Activated CD4-positive, alpha-beta T cell treated with anti-CD3 and anti-CD28 coated beads for 1 hour (primary cell): ENCODE measurements around the gene MAFG.

Experiments
- DNase-seq: peaks from one replicate; pipeline ENCODE4 v3.0.0-alpha.2; 2020

The MAFG gene

DNA sequence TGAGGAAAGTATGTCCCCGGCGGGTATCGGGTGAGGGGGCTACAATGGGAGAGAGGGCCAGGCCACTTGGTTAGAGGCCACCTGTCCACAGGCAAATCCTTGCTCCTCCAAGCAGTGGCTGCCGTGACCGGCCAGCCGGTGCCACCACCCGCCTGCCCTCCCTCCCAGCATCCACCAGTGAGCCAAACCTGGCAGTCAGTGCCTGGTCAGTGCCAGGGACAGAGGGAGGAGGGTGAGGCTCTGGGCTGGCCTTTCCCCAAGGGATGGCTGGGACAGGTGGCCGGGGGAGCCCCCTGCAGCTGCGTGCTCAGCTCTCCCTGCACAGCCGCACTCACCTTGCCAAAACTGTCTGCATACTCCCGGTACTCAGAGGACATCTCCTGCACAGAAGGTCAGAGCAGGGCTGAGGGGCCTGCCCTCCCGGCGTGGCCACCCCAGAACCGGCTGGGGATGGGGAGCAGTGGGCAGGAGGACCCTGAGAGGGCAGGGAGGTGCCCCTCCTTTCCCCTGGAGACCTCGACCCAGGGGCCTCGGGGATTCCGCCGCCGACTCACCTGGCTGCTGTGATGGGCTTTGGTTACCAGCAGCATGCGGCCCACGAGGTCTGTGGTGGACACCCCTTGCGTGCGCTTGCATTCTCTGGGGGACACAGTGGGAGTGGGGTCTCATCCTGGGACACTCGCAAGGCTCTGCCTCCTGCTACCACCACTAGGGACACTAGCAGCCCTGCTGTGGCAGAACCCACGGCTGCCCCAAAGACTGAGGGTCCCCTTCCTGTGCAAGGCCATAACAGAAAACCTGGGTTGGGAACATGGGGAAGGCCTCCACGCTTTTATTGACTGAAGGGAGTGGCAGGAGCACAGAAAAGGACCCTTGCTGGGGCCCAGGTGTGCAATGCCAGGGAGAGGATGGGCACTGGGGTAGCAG, 20.1 kb downstream of the MAFG start:
- DNase-seq, result no peak

DNA sequence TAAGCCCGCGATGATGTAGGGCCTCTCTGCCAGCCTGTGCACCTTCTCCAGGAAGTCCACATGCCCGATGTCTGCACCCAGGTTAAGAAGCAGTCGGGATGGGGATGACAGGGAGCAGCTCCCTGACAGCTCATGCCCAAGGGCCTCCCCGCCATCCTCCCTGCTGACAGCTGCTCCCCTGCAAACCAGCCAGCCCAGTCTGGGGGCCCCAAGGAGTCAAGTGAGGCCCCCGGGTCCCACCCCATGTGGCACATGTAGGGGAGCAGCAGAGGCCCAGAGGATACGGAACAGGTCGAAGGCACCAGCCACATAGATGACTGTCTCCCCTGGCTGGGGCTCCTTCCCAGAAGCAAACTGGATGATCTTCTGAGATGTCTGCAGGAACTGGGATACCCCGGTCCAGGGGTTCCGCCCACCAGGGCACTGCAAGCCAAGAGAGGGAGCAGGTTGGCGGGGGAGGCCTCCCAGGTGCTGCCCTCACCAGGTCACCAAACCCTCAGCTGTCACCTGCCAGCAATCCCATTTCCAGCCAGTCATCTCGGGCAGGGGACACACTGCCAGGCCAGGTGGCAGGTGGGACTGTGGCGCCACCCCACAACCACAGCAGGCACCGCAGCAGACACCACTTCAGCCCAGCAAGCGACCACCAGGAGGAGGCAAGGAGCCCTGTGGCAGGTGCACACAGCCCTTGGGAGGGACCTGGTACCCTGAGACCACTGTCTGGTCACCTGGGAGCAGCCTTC, 20.9 kb downstream of the MAFG start:
- DNase-seq, result no peak

DNA sequence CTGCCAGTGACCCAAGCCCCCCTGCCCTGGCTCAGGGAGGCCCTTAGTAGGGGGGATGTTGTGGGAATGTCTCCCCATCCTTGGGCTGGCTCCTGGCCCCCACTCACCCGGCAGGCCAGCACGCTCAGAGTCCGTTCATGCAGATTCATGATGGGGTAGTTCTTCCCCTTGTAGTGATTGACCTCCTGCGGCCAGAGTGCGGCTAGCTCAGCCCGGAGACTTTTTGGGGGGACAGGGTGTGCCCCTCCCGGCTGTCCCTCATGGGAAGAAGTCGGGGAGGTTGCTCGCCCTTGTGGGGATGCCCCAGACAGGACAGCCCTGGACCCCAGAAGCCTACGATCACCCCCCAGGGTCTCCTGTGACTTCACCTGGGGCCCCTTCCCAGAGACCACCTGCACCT, 21.5 kb downstream of the MAFG start:
- no peak for DNase-seq

DNA sequence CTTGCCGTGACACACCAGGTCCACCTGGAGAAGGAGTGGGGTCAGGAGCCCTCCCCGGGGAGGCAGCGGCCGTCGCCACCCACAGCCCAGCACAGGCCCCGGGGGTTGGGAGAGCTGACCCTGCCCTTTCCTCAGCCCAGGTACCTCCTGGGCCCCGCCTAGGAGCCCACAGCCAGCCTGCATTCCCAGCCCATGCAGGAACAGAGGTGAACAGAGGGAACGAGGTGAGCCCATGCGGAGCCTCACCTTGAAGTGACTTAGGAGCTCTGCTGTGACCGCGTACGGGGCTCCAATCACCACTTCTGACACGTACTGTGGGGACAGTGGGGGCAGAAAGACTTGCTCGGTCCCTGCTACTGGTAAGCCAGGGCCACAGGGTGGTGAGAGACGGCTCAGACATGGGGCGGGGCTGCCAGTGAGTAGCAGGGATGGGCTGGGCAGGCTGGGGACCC, 22.1 kb downstream of the MAFG start:
- DNase-seq, result no peak

DNA sequence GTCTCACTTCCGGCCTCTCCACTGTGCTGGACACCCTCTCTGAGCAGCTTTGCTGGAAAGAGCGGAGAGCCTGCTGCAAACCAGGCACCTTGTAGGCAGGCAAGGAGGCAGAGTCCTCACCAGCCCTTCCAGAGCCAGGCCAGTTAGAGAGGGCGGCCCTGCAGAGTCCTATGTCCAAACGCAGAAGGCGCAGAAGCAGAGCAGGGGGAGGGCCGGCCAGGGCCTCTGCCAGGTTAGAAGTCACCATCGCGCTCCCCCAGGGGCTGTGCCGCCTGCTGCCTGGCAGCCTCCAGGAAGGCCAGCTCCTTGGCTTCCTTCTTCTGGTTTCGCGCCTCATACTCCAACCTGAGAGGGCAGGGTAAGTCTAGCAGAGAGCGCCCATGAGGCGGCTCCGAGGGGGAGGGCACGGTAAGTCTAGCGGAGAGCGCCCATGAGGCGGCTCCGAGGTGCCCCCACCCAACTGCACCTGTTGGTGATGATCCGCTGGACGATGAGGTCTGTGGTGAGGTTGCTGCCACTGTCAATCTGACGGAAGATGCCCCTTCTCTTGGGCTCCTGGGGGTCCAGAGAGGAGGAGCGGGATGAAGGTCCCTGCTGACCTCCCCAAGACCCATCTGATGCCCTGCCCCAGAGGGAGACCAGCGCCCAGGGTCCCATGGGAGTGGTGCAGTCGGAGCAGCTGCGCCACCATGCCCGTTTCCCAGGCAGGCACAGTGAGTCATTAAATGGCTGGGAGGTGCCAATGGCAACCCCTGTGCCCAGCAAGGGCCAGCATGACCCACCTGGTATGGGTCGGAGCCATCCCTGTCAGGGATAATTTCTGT, 22.7 kb downstream of the MAFG start:
- DNase-seq, result no peak

DNA sequence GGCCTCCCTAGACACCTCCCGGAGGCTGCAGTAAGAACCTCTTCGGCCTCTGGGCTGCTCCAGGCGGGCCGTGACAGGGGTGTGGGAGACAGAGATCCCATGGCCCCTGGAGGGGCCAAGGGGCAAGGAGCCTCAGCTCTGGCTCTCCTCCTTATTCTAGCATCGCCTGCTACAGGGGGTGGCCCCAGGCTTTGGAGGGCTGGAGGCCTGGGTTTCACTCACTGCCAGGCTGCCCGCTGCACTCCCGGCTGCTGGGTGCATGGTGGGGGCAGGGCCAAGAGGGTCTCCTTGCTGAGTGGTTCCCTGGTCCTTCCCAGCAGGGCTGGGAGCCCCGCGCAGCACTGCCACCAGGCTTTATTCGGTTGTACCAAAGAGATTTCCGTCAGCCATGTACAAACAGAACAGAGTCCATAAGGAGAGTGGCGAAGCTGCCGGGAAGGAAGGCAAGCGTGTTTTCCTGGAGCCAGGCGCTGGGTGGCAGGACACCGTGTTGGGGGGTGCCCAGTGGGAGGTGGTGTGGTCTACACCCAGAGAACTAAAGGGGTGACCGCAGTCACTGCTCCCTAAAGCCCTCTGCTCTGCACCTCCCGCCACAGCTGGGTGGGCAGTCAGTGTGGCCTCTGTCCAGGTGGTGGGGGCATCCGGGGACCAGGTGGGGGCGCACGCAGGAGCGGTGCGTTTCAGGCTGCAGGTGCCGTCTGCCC, 23.5 kb downstream of the MAFG start:
- no peak for DNase-seq

DNA sequence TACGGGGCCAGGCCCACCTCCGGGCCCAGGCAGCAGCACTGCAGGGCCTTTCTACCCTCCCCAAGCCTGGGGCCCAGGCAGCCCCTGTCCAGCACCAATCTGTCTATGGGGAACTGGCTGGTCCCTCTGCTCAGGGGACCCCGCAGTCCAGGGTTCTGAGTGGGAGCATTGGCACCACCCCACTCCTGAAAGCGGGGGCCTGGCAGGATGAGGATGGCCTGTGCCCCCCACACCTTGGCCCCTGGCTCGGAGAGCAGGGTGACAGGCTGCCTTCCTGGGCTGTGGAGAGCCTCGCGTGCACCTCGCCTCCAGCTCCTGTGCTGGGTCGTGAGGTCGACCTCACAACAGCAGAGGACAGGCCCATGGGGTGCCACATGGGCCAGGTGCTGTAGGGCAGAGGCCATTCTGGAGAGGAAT, 24.1 kb downstream of the MAFG start:
- DNase-seq, result no peak

DNA sequence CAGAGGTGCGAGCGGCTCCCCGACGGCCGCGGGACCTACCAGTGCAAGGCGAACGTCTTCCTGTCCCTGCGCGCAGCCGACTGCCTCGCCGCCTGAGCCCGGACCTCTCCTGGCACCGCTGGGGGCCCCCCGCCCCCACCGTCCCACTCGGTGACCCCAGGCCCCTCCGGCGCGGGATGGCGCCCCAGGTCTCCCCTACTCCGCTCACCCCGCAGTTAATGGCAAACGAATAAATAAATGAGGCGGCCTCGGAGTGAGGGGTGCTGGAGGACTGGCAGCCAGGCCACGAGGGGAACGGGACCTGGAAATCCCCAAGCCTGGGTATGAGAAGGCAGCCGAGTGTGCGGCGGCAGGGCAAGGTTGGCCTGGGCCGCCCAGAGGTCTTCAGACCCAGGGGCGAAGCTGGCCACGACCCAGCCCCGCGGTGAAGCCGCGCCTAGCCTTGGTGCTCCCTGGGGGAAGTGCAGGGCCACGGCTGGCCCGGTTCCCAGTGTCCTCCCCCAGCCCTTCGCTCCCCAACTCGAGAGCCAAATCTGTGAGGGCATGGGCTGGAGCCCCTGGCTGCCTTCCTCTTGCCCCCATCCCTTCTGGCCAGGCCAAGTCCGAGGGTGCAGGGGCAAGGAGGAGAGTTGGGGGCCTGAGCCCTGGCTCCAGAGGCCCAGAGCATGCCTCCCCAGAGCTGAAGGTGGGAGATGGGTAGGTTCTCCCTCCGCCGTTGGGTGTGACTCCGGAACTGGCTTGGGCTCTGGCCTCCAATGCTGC, 24.7 kb downstream of the MAFG start:
- DNase-seq, result no peak

DNA sequence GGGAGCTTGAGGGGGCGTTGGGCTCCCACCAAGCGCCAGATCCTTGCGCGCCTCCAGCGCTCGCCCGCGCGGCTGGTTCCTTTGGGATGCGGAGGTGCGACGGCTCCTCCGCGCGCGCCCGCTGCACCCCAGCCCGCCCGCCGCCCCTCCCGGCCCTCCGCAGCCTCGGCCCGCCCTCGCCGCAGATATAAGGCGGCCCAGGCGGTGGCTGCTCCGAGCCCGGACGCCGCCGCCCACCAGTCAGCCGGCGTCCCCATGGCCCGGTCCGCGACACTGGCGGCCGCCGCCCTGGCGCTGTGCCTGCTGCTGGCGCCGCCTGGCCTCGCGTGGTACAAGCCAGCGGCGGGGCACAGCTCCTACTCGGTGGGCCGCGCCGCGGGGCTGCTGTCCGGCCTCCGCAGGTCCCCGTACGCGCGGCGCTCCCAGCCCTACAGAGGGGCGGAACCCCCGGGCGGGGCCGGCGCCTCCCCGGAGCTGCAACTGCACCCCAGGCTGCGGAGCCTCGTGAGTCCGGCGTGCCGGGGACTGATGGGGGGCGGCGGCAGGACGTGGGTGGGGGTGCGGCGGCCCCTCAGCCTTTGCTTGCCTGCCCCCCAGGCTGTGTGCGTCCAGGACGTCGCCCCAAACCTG, 25.4 kb downstream of the MAFG start, which contains the start of gene NPB:
Gene NPB, plus strand, starts transcription at position 216 of the 630 bp plus-strand sequence. Its CDS starts 40 bp downstream, at position 256.
- DNase-seq, result no peak

DNA sequence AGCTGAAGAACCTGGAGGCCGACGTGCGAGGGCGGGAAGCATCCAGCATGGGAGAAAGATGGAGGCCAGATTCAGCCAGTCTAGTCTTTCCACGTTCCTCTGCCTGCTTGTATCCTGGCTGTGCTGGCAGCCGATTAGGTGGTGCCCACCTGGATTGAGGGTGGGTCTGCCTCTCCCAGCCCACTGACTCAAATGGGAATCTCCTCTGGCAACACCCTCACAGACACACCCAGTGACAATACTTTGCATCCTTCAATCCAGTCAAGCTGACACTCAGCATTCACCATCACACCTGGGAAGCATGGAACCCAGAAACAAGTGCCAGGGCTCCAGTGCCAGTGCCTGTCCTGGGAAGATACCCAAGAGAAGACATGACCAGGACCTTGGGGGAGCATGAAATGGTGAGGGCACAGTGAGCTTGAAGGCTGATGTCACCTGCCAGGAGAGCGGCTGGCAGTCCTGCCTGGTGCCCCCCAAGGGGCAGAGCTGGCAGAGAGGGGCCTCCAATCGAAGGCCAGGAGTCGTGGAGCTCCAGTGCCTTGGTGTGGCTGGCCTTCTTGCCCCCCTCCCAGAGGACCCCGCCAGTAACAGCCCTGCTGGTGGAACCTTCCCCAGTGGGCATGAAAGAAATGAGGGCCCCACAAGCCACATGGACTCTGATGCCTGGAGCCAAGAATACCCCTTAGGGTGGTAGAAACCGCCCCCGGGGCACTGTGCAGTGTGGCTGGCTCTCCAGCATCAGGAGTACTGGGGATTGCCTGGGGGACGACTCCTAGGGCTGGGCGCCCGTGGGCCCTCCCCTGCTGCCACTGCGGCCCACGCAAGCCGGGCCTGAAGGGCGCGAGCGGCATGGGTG, 26.1 kb downstream of the MAFG start:
- no peak for DNase-seq

DNA sequence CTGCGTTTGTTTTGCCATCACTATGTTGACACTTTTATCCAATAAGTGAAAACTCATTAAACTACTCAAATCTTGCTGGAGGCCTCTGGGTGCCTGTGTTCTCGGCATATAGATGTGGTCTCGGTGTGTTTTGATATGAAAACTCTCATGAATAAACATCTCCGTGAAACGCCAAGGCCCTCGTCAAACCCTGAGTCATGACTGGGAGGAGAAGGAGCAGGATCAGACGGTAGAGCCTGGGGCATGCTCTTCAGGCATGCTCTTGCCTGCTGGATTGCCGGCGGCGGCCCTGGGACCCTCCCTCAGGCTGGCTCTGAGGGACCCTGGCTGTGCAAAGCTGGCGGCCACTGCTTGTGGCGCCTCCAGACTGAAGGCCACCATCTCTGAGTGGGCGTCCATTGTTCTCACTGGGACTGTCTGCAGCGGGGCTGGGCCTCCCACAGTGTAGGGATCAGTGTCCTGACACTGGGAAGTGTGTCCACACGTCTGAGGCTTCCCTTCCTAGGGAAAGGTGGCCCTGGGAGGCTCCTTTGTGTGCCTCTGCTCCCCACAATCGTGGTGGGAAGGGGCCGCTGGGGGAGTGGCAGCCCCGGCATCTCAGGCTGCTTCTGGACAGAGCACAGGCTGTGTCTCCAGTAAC, 27.2 kb downstream of the MAFG start:
- no peak for DNase-seq

DNA sequence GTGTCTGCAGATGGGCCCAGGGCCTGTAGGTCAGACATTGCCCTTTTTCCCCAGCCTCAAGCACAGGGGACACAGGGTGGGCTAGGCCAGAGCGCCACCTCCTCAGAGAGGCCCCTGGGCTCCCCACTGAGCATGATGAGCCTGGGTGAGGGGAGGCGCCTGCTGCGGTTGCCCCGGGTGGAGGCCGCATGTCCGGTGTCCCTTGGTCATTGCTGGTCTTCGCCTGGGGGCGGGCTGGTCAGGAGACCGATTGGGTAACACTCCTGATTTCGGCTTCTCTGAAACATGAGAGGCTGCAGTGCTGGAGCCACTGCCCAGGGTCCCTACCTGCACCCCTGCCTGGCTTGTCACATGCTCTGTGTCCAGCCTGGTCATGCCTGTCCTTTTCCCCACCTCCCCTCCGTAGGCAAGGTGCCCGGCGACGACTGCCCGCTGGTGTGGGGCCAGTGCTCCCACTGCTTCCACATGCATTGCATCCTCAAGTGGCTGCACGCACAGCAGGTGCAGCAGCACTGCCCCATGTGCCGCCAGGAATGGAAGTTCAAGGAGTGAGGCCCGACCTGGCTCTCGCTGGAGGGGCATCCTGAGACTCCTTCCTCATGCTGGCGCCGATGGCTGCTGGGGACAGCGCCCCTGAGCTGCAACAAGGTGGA, 27.9 kb downstream of the MAFG start:
- DNase-seq, result no peak

DNA sequence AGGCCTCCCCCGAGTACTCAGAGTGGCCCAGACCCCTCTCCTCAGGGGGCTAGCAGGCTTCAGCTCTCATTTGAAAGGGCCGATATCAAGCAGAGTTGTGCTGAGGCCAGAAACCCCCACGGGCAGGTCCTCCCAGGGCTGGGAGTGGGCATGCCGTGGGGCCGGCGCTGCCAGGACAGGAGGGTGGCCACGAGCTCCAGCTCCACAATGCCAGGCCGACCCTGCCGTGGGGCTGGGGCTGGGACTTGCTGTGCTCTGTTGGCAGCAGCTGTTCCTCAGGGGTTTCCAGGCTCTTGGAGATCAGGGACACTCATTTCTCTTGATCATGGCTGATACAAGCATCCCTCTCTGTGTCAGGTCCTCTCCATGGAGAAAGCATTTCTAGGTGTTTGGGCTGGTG, 28.6 kb downstream of the MAFG start:
- no peak for DNase-seq

DNA sequence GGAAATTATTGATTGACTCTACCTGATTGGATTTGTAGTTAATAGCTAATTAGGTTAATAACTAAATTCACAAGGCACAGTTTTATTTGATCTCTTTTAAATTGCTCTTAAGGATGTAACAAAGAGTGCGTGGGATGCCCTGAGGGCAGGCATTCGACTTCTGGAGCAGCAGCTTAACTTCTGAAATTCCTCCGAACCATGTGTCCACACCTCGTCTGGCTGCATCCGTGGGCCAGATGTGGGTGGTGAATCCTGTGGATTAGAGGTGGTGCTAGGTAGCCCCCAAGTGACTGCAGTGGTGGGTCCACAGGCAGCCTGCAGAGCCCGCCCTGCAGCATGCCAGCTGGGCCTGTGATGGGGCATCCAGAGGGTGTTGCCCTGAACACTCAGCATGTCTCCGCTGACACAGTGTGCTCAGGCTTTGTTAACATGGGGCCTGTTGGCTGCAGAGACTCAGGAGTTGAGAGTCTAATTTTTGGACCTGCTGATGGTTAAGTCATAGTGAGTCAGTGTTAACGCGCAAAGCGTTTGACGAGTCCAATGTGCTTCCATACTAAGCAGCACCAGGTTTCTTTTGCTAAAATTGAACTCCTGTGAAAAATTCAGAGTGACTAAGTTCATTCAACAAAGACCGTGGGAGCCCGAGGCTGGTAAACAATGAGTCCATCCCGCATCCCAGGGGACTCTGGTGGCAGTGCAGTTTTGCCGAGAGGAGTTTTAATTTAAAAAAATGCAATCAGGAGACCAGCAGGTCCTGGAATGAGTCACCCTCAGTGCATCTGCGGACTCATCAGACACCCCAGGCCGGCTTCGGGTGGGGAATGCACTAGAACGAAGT, 29.3 kb downstream of the MAFG start:
- DNase-seq, result no peak

DNA sequence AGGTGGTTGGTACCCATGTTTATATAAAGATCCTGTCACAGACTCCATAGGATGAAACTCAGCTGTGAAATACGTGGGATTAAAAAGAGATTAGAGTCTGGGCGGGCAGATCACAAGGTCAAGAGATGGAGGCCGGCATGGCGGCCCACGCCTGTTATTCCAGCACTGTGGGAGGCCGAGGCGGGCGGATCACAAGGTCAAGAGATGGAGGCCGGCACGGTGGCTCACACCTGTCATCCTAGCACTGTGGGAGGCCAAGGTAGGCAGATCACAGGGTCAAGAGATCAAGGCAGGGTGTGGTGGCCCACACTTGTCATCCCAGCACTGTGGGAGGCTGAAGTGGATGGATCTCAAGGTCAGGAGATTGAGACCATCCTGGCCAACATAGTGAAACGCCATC, 32.1 kb downstream of the MAFG start:
- no peak for DNase-seq

DNA sequence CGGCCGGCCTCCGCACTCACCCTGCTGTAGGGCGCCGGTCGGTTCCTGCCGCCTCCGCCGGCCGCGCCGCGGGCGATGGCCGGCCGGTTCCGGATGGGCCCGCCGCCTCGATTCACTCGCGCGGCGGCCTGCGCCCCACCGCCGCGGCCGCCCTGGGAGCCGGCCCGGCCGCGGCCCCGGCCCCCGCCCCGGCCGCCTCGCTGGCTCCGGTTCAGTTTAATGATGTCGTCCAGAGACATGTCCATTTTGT, 36.3 kb downstream of the MAFG start:
- DNase-seq, result no peak

DNA sequence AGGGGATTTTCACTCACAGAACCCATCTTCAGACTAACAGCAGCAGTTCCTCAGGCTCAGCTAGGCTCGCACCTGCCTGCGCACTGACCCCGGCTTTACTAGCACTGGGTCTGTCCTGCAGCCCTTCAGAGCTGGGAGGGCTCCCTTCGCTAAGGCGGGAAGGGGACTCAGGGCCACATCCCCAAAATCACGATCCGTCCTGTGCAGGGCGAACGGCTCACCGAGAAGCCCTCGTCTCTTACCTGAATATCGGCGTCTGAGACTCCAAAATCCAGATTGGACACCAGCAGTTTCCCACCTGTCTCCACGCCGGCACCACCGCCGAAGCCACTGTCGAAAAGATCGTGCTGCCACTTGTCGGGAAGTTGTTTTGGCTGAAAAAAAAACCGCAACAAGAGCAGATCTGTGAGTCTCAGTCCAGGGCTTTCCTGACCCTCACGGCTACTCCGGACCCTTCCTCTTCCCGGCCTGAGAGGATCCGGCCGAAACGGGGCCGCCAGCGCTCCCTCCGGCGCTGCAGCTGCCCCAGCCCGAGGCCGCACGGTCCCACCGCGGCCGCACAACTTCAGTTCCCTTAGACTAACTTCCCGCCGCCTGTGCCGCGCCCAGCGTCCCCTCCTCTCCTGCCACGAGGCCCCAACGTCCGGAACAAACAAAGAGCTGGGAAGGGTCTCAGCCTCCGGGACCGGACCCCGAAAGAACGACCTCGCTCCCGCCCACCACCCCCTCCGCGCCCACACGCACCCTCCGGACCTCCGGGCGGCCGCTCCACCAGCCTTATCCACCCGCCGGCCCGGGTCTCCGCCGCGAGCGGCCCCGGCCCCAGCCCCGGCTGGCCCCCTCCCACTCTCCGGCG, 36.9 kb downstream of the MAFG start:
- DNase-seq, result no peak
